ENCODE data around the gene ATL1.

- no peak for TF ChIP-seq EZH2phosphoT487 (IDR thresholded peaks at IDR 0.05; ENCODE audit: borderline replicate concordance, low read depth, low read length)
- TF ChIP-seq, protein P1, sequence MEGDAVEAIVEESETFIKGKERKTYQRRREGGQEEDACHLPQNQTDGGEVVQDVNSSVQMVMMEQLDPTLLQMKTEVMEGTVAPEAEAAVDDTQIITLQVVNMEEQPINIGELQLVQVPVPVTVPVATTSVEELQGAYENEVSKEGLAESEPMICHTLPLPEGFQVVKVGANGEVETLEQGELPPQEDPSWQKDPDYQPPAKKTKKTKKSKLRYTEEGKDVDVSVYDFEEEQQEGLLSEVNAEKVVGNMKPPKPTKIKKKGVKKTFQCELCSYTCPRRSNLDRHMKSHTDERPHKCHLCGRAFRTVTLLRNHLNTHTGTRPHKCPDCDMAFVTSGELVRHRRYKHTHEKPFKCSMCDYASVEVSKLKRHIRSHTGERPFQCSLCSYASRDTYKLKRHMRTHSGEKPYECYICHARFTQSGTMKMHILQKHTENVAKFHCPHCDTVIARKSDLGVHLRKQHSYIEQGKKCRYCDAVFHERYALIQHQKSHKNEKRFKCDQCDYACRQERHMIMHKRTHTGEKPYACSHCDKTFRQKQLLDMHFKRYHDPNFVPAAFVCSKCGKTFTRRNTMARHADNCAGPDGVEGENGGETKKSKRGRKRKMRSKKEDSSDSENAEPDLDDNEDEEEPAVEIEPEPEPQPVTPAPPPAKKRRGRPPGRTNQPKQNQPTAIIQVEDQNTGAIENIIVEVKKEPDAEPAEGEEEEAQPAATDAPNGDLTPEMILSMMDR (conservative IDR thresholded peaks at IDR 0.05; ENCODE audit: low read length): no peak
These were observed 35.9 kb upstream of the ATL1 start for GRCh38 chr14:50524060-50524459.

Data from OCI-LY7 (cell line).